Lung (tissue), 12 donors: ENCODE measurements around the gene TNNC1. TPM values are rescaled to one million over a fixed set of nuclear protein-coding genes. Genes with fewer than 3 reads are reported as not detected.

Experiments used
- ATAC-seq: fragments of 200-7000 bp; cut with Tn5 transposase; one replicate; pipeline ENCODE4 v1.9.1; 2020; ENCODE audit warnings: moderate number of reproducible peaks; ENCODE audit not compliant: insufficient read depth, low FRiP score
- DNase-seq, 3 donors: peaks; one replicate each; pipeline ENCODE4 v3.0.0-alpha.2; 2013 to 2017
- H3K27ac ChIP-seq, 2 donors: one replicate each; pipeline ENCODE4 v1.5.1; 2013; ENCODE audit warnings: mild to moderate bottlenecking in 2 of 2, moderate library complexity in 2 of 2, control low read depth in 1 of 2, inconsistent platforms in 1 of 2, low read depth in 1 of 2, low read length in 1 of 2
- H3K27me3 ChIP-seq, 3 donors: one replicate each; pipeline ENCODE4 v1.5.1; 2013; ENCODE audit warnings: low read length in 2 of 3; ENCODE audit not compliant: control insufficient read depth in 3 of 3, insufficient read depth in 3 of 3
- H3K36me3 ChIP-seq, 4 donors: one replicate each; pipeline ENCODE4 v1.5.1; 2013; ENCODE audit warnings: low read length in 4 of 4, mild to moderate bottlenecking in 1 of 4, moderate library complexity in 1 of 4; ENCODE audit not compliant: control insufficient read depth in 4 of 4, insufficient read depth in 4 of 4
- H3K4me1 ChIP-seq, 5 donors: one replicate each; pipeline ENCODE4 v1.5.1; 2013; ENCODE audit warnings: low read length in 5 of 5, mild to moderate bottlenecking in 2 of 5, moderate library complexity in 1 of 5; ENCODE audit not compliant: control insufficient read depth in 5 of 5, insufficient read depth in 5 of 5
- H3K4me3 ChIP-seq: one replicate; pipeline ENCODE4 v1.5.1; 2013; ENCODE audit warnings: mild to moderate bottlenecking, control low read depth, moderate library complexity
- H3K9ac ChIP-seq, 2 donors: one replicate each; pipeline ENCODE4 v1.5.1; 2013; ENCODE audit warnings: low read length in 2 of 2, control low read depth in 1 of 2; ENCODE audit not compliant: insufficient read depth in 1 of 2
- H3K9me3 ChIP-seq, 4 donors: one replicate each; pipeline ENCODE4 v1.5.1; 2013; ENCODE audit warnings: low read length in 3 of 4, mild to moderate bottlenecking in 1 of 4, moderate library complexity in 1 of 4; ENCODE audit not compliant: control insufficient read depth in 4 of 4, insufficient read depth in 3 of 4
- CTCF ChIP-seq: IDR thresholded peaks from 2 replicates; pipeline ENCODE4 v1.5.1; 2012; ENCODE audit warnings: mild to moderate bottlenecking; ENCODE audit errors: control extremely low read depth, extremely low read depth
- WGBS, 2 donors: extraction: QIAGEN DNeasy Blood & Tissue Kit; methylation state at CpG; one replicate each; pipeline ENCODE4 v1.1.7; 2013; 5-methylcytosine and 5-hydroxymethylcytosine counted together
- polyA plus RNA-seq, 2 donors: library from polyadenylated mRNA; stranded (reverse); fragments of 200-250 nt; gene quantifications; one replicate each; pipeline ENCODE4 v1.2.1, GENCODE V29; 2013
- total RNA-seq, 2 donors: library from RNA; depleted of rRNA in 1 of 2; stranded (reverse); fragments of >200 nt in 1 of 2; gene quantifications; one replicate each; pipeline ENCODE4 v1.2.1, GENCODE V29; 2014 to 2021
- donor health status: control.
- donor health status: control.
- donor health status: Bipolar disorder and iron deficiency.
- donor health status: healthy.
- donor health status: DM: yes; HTN: yes; CAD: no.

Gene TNNC1
- total and polyA plus RNA-seq, 4 donors = 17.3 to 250 (median 33.4) TPM

- H3K27ac ChIP-seq = no peak overlapping the region
- H3K4me1 ChIP-seq = peaks cover 0 to 22% (median 14%) of the 10 kb centered on the region in 5 donors
- no peaks in the 10 kb centered on the region for H3K9me3 ChIP-seq
- no peak for TF ChIP-seq CTCF
- H3K4me3 ChIP-seq = no peak overlapping the region
- H3K36me3 ChIP-seq = peaks cover 0 to 4% (median 0%) of the 10 kb centered on the region in 4 donors
- WGBS, 2 donors = 88 to 91% methylated on average over 12 of the region's 12 CpGs
- no peaks in the 10 kb centered on the region for H3K27me3 ChIP-seq
- ATAC-seq (no peak), DNase-seq (no peak)
- no peak overlapping the region for H3K9ac ChIP-seq
Measured at GRCh38 chr3:52440249-52440551, 13.6 kb downstream of the TNNC1 start.

GRCh38 chr3:52439426-52440248 lies 14.2 kb downstream of the TNNC1 start:
- DNase-seq = no peak
- no peak overlapping the region for H3K4me3 ChIP-seq

GRCh38 chr3:52438579-52439425 lies 15.0 kb downstream of the TNNC1 start:
- H3K27me3 ChIP-seq = no peaks in the 10 kb centered on the region
- ATAC-seq = no peak
- TF ChIP-seq CTCF = no peak
- H3K4me3 ChIP-seq = no peak overlapping the region
- no peak for DNase-seq
- no peaks in the 10 kb centered on the region for H3K9me3 ChIP-seq
- no peak overlapping the region for H3K27ac ChIP-seq
- H3K4me1 ChIP-seq = peaks cover 0 to 22% (median 12%) of the 10 kb centered on the region in 5 donors
- H3K9ac ChIP-seq = no peak overlapping the region
- 88 to 92% methylated on average over 9 of the region's 9 CpGs for WGBS, 2 donors
- H3K36me3 ChIP-seq = peaks cover 0 to 4% (median 0%) of the 10 kb centered on the region in 4 donors

More at GRCh38 chr3:52439426-52440248, 14.2 kb downstream of the TNNC1 start:
- H3K27me3 ChIP-seq = no peaks in the 10 kb centered on the region
- ATAC-seq = no peak
- H3K27ac ChIP-seq = peak overlapping the region in 1 of 2 donors; percentile 19
- no peak overlapping the region for H3K9ac ChIP-seq
- TF ChIP-seq CTCF = no peak
- peaks cover 0 to 23% (median 14%) of the 10 kb centered on the region in 5 donors for H3K4me1 ChIP-seq
- peaks cover 0 to 4% (median 0%) of the 10 kb centered on the region in 4 donors for H3K36me3 ChIP-seq
- WGBS, 2 donors = 92 to 93% methylated on average over 16 of the region's 16 CpGs
- H3K9me3 ChIP-seq = no peaks in the 10 kb centered on the region
